Measurements from ENCODE around the gene HIVEP3.

DNA sequence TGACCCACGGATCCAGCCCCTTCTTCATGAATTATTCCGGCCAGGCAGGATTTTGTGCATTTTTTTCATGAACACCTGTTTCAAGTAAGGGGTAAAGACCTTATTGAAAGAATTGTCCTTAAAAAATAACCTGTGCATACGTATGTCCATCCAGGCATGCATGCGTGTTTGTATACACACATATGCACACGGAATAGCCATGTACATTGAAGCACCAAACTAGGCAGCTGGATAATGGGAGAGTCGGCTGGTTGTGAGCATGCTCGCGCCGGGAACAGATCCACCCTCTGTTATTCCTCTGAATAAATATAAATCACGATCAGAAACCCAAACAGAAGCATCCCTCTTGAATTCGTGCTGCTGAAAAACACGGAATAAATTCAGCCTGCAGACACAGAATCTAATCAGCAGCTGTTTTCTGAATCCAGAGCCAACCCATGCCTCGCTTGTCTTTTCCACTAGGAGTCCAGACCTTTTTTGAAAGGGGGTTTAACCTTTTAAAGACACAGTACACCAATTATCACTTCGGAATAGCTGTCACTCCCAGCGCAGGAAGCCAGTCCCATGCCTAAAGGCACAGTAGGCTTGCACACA lies at the start of gene HIVEP3:
- TF ChIP-seq, protein P1, sequence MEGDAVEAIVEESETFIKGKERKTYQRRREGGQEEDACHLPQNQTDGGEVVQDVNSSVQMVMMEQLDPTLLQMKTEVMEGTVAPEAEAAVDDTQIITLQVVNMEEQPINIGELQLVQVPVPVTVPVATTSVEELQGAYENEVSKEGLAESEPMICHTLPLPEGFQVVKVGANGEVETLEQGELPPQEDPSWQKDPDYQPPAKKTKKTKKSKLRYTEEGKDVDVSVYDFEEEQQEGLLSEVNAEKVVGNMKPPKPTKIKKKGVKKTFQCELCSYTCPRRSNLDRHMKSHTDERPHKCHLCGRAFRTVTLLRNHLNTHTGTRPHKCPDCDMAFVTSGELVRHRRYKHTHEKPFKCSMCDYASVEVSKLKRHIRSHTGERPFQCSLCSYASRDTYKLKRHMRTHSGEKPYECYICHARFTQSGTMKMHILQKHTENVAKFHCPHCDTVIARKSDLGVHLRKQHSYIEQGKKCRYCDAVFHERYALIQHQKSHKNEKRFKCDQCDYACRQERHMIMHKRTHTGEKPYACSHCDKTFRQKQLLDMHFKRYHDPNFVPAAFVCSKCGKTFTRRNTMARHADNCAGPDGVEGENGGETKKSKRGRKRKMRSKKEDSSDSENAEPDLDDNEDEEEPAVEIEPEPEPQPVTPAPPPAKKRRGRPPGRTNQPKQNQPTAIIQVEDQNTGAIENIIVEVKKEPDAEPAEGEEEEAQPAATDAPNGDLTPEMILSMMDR (IDR thresholded peaks at IDR 0.05) = peak in 2 of 6 experiments; percentile 23 to 32
- TF ChIP-seq POLR2A (IDR thresholded peaks at IDR 0.05) = no peak

Data from esophagus squamous epithelium (tissue), 4 donors.